ENCODE measurements around the gene NEK4.

DNA sequence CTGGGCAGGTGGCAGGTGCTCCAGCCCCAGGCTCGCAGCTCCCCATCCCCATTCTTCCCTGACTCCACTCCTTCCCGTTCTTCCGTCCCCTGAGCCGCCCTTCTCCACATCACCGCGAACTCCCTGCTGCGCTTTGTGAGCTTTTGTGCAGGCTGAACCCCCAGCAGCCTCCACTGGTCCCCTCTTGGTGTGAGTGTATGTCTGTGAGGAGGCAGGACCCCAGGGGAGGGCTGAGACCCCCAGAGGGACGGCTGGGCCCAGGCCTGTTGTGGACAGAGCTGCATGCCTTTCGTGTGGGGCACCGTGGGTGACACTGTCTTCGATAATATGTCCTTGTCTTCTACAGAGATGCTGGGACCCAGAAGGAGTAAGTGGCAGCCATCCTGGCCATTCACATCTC is 16.5 kb upstream of the NEK4 start:
- TF ChIP-seq ZNF484 (CRISPR knock-in tag; IDR thresholded peaks at IDR 0.05; ENCODE audit: borderline replicate concordance, low read depth) (no peak), HMG20A (CRISPR knock-in tag; IDR thresholded peaks at IDR 0.05; ENCODE audit: borderline replicate concordance) (no peak), ZNF766 (CRISPR knock-in tag; IDR thresholded peaks at IDR 0.05; ENCODE audit: borderline replicate concordance) (0 out of 2 replicates have a peak, but pooled peaks have one; percentile 22), MXD4 (CRISPR knock-in tag; IDR thresholded peaks at IDR 0.05) (no peak), ZNF282 (IDR thresholded peaks at IDR 0.05; ENCODE audit: partially characterized antibody) (no peak), GATAD2A (CRISPR knock-in tag; IDR thresholded peaks at IDR 0.05) (no peak)
- TF ChIP-seq, protein P1, sequence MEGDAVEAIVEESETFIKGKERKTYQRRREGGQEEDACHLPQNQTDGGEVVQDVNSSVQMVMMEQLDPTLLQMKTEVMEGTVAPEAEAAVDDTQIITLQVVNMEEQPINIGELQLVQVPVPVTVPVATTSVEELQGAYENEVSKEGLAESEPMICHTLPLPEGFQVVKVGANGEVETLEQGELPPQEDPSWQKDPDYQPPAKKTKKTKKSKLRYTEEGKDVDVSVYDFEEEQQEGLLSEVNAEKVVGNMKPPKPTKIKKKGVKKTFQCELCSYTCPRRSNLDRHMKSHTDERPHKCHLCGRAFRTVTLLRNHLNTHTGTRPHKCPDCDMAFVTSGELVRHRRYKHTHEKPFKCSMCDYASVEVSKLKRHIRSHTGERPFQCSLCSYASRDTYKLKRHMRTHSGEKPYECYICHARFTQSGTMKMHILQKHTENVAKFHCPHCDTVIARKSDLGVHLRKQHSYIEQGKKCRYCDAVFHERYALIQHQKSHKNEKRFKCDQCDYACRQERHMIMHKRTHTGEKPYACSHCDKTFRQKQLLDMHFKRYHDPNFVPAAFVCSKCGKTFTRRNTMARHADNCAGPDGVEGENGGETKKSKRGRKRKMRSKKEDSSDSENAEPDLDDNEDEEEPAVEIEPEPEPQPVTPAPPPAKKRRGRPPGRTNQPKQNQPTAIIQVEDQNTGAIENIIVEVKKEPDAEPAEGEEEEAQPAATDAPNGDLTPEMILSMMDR (CRISPR knock-in tag; IDR thresholded peaks at IDR 0.05) = no peak
- TF ChIP-seq, protein P2, sequence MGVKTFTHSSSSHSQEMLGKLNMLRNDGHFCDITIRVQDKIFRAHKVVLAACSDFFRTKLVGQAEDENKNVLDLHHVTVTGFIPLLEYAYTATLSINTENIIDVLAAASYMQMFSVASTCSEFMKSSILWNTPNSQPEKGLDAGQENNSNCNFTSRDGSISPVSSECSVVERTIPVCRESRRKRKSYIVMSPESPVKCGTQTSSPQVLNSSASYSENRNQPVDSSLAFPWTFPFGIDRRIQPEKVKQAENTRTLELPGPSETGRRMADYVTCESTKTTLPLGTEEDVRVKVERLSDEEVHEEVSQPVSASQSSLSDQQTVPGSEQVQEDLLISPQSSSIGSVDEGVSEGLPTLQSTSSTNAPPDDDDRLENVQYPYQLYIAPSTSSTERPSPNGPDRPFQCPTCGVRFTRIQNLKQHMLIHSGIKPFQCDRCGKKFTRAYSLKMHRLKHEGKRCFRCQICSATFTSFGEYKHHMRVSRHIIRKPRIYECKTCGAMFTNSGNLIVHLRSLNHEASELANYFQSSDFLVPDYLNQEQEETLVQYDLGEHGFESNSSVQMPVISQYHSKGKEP (CRISPR knock-in tag; IDR thresholded peaks at IDR 0.05) = no peak

Measured in HepG2 (cell line).